SKM-1 treated with dmso at 0.1 percent for 144 hours (cell line): ENCODE measurements around the gene UCK2.

Source experiments
- DNase-seq: peaks from one replicate; lab custom pipeline; 2025; ENCODE audit not compliant: unreplicated experiment; lab: John Stamatoyannopoulos, UW

Gene UCK2

DNA sequence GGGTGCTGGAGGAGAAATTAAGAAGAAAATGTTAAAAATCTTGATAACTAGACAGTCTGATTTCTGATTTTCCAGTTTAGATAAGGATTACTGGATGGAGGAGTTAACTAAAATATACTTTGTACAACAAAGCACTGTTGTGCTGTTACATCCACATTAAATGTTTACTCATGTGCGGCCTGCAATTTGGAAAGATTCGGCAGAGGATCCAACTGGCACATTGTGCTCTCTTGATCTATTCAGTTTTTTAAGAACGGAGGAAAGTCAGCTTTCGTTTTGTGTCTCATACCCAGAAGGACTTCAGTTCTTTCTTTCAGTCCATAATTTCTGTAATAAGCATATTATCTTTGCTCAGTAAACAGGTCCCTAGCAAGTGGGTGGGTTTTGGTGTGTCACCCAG lies 52.5 kb downstream of the UCK2 start:
- DNase-seq: no peak

DNA sequence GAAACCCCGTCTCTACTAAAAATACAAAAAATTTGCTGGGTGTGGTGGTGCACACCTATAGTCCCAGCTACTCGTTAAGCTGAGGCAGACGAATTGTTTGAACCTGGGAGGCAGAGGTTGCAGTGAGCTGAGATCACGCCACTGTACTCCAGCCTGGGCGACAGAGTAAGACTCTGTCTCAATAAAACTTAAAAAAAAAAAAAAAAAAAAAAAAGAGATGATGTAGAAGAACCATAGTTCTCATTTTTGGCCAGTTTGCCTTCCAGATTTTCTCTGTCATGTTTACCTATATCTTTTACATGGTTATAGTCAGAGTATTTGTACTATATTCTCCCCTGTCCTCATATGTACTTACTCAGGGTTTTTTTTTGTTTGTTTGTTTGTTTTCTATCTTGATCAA lies 53.6 kb downstream of the UCK2 start:
- no peak for DNase-seq

DNA sequence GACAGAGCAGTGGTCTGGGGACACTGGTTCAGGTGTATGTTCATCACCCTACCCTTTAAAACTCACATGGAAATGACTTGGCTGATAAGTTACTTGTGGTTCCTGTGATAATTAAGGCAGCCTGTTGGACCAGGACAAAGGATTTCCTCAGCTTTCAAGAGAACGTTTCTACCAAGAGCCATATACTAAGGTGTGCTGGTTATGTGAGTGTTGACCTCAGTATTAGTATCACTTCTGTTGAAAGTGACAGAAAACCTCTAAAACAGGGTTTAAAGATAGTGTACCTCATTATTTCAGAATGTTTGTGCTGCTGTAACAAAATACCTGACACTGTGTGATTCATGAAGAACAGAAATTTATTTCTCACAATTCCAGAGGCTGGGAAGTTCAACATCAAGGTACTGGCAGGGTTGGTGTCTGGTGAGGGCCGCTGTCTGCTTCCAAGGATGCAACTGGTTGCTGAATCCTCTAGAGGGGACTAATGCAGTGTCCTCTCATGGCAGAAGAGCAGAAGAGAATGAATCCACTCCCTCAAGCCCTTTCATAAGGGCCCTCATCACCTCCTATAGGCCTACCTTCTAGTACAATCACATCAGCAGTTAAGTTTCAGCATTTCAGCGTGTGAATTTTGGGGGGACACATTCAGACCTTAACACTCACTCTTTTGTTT lies 54.9 kb downstream of the UCK2 start:
- DNase-seq: no peak

DNA sequence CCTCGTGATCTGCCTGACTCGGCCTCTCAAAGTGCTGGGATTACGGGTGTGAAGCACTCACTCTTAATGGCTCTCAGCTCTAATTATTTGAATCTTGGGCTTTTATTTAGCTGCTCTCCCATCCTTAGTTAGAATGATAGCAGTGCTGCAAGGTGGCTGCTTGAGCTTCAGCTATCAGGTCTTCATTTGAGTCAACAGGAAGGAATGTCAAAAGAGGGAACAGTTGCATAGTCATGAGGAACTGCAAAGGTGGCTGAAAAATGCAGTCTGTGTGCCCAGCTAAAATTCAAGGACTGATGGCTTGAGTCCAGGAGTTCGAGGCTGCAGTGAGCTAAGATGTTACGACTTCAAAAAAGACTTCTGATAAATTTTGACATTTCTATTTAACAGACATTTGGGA lies 55.6 kb downstream of the UCK2 start:
- no peak for DNase-seq

DNA sequence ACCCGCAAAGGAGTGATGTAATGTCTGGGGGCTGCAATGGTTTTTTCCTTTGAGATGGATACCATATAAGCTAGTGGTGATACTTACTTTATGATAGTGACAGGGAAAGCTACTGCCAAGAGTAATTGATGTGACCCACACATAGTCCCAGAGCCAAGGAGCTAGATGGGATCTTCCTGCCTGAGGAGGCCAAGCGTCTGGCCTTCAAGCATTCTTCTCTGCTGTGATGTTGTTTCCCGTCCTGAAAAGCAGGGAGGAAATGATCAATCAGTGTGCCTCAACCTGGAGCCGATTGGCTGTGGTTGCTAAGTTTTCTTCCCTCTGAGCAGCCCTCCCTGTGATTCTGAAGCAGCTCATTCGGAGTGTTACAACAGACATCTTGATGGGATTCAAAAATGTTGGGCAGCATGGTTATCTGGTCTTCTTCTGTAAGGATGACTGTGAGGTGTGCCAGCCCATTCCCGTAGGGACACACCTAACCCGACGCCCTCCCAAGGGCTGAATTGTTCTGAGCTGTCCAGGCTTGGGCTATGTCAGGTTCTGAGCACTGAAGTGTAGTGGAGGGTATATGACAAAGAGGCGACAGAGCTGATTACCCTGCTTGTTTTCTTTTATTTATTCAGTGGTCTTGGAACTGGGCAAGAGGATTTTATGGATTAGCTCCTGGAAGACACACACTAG lies 56.7 kb downstream of the UCK2 start:
- DNase-seq: no peak

DNA sequence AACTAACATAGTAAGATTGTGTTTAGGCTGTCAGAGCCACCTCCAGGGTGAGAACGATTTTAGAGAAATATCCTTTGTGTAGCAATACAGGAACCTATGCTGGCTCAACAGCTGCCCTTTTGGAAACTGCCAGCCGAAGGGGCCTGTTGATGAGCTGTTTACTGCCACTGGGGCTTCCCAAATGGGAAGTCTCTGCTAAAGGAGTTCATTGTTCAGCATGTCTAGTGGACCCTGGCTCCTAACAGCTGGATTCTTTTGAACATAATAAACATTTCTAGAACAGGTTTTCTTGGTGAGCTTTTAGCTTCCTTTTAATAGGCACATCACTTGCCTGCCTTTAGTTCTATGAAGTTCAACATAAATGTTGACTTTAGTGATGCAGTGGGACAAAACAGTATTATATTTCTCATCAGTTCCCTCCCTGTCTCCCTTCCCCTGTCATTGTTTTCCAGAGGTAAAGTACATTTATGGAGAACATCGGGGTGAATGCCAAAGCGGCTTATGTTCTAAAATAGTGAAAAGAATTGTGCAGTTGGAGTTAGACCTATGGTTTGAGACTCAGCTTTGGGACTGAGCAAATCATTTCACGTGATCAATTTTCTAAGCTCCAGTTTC lies 57.4 kb downstream of the UCK2 start:
- peak; percentile 30 for DNase-seq

DNA sequence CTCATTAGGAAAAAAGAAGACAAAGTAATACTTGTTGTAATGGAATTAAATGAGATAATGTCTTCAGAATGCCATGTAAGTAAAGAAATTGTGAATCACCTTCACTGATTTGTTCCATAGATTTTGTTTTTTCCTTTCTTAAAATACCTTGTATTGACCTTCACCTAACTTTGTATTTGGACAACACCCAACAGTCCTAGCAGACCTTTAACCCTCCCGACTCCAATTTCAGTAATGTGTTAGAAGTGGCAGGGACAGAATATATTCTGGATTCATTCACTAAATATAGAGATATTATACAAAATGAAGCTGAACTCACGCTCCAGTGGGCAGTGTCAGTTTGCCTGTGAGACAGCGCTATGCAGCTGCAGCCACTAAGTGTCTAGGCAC lies 57.9 kb downstream of the UCK2 start:
- no peak for DNase-seq

DNA sequence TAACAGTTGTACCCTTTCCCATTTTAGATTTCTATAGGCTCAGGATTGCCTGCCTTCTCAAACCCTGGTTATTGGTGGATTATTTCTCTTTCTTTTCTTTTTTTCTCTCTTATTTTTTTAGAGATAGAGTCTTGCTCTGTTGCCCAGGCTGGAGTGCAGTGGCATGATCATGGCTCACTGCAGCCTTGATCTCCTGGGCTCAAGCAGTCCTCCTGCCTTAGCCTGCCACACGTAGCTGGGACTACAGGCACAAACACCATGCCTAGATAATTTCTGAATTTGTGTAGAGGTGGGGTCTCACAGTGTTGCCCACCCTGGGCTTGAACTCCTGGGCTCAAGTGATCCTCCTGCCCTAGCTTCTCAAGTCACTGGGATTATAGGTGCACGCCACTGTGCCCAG lies 58.8 kb downstream of the UCK2 start:
- no peak for DNase-seq

DNA sequence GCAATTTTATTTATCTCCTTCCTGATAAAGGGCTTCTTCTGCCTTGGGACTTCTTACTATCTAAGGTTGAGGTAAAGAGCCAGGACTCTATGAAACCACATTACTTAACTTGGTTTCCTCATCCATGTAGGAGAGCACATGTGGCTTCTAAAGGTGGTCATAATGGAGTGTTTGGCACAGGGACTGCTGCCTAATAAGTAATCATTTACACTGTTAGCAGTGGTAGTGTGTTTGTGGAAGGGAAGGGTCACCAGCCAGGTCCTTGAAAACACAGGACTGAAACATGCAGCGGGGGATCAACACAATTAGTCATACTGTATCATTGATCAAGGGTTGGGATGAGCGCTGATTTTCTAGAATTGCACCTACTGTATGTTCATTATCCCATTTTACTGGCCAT lies 59.6 kb downstream of the UCK2 start:
- no peak for DNase-seq

DNA sequence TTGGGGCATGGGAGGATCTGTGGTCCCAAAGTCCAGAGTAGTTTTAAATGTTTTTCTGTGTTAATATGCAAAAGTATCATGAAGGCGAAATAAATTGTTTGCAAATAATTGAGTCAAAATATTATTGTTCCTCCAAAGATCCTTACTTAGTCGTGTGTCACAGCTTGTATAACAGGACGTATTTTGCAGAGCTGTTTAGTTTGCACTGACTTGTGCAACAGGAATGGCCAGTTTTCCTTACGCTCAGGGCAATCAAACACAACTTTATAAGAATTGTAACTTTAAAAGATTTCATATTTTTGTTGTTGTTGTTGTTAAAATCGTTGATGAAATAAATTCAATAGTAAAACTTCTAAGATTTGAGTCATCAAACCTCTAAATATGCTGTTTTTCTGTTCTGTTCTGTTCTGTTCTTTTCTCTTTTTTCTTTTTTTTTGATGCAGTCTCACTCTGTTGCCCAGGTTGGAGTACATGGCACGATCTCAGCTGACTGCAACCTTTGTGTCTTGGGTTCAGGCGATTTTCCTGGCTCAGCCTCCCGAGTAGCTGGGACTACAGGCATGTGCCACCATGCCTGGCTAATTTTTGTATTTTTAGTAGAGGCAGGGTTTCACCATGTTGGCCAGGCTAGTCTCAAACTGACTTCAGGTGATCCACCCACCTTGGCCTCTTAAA lies 60.6 kb downstream of the UCK2 start:
- no peak for DNase-seq

DNA sequence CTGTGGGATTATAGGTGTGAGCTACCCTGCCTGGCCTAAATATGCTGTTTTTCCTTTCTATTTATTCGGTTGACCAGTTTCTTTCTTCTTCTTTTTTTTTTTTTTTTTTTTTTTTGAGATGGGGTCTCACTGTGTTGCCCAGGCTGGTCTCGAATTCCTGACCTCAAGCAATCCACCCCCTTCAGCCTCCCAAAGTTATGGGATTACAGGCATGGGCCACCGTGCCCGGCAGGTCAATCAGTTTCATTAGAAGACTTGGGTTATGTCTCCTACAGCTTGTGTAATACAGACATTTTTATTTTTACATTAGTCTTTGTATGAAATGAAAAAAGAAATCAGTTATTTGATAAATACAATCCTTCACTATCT lies 61.1 kb downstream of the UCK2 start:
- DNase-seq: no peak

DNA sequence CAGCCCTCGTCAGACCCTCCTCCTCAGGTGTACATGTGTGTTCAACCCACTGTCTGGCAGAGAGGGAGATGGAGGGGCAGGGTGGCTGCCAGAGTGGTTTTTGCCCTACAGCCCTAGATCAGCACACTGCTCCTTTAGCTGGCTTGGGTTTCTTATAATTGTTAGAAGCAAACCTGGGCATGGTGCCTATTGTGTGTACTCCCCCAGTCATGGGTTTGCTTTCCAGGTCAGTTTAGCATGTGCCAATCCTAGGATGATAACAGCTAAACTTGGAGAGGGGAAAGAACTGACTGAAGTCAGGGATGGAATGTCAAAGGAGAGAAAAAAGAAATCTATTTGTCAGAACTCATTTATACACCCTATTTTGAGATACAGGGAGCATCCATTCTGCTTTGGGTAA lies 63.3 kb downstream of the UCK2 start:
- no peak for DNase-seq

DNA sequence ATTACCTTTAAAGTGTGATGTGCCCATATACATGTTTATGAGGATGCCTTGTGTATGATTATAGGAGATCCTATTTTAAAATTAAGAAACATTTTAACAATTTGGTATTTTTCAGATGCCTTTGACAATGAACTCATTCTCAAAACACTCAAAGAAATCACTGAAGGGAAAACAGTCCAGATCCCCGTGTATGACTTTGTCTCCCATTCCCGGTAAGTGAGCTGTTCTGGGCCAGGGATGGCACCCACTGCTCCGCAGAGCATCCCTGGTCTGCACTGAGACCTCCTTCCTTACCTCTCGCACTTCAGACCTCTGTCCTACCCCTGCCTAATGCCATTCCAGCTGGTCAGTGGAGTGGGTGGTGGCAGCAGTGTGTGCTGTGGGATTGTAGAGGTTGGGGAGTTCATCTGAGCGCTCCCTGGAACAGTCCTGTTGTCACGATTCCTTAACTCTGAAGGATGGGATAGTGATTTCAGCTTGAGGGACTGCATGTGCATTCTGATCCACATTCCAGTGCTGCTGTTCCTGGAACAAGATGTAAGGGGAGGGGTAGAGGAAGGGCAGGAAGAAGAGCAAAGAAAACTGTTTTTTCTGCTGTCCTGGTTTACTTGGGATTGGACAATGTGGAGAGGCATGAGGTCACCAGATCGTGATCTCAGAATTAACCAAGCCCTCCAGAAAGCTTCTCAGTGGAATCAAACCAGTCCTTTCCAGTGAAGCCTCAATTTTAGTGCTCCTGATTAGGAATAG lies 63.9 kb downstream of the UCK2 start:
- DNase-seq: no peak

DNA sequence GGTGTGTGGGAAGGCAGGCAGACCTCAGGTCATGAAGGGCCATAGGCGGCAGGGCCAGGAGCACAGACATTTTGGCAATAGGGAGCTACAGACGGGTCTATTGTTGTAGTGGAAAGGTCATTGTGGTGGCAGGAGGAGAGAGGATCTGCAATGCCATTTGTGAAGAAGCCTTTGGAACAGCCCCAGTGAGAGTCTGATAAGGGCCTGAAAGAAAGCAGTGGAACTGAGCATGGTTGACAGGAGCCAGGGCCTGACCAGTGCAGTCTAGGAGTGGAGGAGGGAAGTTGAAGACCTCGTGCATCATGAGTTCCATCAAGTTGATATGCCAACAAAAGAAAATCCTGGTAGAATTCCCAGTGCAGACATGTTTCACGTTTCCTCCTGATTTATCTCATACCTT lies 65.5 kb downstream of the UCK2 start:
- DNase-seq: no peak

DNA sequence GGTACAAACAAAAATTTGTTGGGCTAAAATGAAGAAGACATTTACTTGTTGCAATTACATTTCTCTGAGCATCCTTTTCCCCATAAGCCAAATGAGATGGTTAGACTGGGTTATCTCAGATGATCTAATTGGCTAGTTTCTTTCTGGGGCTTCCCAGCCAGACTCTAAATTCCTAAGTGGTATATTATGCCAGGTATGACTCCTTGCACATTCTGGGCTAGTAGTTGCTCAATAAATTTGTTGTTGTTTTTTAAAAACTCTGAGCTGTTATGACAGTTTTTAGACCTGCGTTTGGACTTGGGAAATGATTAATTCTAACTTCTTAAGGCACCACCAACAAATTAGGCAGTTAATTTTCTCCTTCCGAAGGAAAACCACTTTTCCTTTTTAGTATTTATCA lies 66.1 kb downstream of the UCK2 start:
- DNase-seq: no peak

DNA sequence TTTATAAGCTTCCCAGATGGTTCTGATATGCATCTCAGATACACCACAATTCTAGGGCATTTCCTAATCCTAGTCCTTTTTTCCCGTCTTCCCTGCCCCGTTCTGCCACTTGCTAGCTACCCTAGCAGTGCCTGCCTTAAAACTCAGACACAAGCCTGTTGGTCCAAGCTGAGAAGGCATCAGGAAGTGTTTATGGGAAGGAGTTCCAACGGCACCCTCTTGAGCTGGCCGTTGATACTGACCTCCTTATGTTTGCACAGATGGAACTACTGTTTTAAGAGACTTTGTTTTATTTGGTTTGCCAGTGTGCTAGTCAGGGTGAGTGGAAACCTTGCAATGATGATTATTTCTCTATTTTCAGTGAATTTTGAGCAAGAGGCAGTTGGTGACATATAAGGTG lies 67.2 kb downstream of the UCK2 start:
- DNase-seq: no peak

DNA sequence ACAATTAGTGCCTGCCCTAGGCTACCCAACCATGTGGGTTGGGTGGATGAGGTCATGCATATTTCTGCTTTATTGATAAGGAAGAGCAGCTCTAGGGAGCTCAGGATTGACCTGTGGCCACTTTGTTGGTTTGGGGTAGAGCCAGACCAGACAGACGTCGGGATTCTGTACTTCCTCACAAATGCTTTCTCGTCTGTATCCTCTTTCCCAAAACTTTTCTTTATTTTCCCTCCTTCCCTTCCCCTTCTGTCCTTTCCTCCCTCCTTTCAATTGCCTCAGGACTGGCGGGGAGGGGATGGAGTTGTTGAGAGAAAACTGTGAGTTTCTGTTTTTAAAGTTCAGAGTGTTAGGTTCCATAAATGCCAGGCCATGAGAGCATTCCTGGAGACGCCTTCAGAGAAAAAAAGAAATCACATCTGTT lies 68.0 kb downstream of the UCK2 start:
- DNase-seq: no peak

DNA sequence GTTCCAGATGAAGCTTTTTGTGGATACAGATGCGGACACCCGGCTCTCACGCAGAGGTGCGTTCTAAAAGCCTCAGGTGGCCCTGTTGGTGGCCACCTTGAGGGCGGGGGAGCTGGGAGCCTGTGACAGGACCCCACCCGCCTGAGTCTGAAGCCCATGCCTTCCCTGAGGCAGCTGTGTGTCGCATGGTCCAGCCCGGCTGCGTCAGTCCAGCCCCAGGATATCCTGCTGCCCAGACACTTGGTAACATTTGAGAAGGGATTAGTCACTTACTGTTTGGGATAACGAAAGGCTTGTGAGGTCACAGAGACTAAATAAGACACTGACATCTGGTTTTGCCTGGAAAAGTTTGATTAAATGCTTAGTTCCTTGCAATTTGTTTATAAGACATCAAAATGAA lies 68.9 kb downstream of the UCK2 start:
- DNase-seq: no peak

DNA sequence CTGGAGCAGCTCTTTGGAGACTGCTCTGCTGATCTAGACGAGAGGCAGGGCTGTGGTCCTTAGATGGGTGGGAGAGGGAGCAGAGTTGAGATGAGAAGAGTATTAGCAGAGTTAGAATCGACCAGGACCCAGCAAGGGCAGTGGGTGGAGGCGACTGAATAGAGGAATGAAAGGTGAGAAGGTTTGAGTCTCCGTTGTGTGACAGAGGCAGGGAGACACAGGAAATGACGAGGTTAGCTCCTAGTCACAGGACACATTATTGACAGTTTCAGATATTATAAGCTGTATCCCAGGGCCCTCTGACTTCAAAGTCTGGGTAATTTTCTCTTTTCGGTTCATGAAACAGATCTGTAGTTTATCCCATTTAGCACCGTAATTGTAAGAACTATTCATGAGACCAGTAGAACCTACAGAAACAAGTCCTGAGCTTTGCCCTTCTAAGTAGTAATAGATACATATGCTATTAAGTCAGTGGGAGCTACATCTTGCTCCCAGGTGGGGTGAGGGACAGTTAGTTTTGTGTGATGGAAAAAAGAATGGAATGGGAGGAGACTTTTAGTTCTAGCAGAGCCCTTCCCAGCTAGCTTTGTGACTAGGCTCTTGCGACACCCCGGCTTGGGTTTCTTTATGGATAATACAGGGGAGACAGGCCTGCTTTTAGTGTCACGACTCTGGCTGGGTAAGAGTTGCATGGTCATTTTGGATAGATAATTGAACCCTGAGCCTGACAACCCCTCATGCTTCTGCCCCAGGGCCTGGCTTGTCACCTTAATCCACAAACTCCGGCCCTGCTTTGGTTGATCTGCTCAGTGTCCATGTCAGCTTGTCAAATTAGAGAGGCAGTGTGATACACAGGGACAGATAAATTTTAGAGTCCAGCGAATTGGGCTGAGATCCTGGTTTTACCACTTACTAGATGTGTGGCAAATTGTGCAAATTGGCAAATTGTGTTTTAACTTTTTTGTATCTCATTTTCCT lies 70.2 kb downstream of the UCK2 start:
- DNase-seq: no peak

DNA sequence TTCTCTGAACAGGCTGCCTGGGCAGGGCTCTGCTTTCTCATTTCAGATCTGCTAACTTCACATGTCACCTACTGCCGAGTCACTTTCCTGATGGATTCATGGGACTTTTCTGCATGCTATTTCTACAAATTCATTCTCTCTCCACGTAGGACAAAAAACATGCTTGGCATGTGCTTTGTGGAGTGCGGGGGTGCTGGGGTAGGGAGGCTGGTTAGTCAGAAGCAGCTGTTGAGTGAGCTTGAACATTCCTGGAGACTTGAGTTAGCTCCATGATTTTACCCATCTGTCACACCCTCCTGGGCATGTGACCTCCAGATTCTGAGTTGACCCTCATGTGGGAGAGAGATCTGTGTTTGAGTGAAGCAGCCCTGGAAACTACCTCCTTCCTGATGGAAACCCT lies 71.4 kb downstream of the UCK2 start:
- DNase-seq: no peak
